22Rv1 (cell line): ENCODE results near the gene PLPP1.
"Not testable (repeated sequence)": the region's sequence is repeated elsewhere in the genome, so short reads cannot be mapped to it uniquely, and the experiment has no call there.

Experiments
- H3K27ac ChIP-seq: fragments of 450-650 bp; 2 replicates; pipeline ENCODE4 v1.5.1; 2017
- ZFX ChIP-seq: fragments of 450-650 bp; IDR thresholded peaks from 2 replicates; pipeline ENCODE4 v1.6.1; 2017; ENCODE audit warnings: antibody characterized with exemption, borderline replicate concordance
- TF ChIP-seq, protein P1 (sequence below): fragments of 450-650 bp; IDR thresholded peaks from 2 replicates; pipeline ENCODE4 v1.5.1; 2017; ENCODE audit warnings: mild to moderate bottlenecking

Gene PLPP1

DNA sequence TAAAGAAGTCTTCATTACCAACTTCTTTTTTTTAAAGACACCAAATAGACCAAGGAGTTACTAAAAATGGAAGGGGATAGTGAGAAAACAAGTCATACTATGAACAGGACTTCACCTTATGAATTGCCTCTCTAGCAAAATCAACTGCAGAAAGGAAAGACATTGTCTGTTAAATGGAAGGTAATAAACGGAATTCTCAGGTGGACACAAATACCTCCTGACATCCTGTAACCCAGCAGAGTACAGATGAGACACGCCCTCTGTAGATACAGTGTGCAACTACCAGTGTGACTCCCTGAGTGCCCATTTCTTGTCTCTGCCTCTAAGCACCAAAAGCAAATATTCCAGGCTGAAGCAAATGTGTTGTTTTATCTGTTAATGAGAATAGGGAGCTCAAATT lies 12.2 kb upstream of the PLPP1 start:
- TF ChIP-seq ZFX = no peak
- TF ChIP-seq, protein P1, sequence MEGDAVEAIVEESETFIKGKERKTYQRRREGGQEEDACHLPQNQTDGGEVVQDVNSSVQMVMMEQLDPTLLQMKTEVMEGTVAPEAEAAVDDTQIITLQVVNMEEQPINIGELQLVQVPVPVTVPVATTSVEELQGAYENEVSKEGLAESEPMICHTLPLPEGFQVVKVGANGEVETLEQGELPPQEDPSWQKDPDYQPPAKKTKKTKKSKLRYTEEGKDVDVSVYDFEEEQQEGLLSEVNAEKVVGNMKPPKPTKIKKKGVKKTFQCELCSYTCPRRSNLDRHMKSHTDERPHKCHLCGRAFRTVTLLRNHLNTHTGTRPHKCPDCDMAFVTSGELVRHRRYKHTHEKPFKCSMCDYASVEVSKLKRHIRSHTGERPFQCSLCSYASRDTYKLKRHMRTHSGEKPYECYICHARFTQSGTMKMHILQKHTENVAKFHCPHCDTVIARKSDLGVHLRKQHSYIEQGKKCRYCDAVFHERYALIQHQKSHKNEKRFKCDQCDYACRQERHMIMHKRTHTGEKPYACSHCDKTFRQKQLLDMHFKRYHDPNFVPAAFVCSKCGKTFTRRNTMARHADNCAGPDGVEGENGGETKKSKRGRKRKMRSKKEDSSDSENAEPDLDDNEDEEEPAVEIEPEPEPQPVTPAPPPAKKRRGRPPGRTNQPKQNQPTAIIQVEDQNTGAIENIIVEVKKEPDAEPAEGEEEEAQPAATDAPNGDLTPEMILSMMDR = 0 out of 2 replicates have a peak, but pooled peaks have one; percentile 24

DNA sequence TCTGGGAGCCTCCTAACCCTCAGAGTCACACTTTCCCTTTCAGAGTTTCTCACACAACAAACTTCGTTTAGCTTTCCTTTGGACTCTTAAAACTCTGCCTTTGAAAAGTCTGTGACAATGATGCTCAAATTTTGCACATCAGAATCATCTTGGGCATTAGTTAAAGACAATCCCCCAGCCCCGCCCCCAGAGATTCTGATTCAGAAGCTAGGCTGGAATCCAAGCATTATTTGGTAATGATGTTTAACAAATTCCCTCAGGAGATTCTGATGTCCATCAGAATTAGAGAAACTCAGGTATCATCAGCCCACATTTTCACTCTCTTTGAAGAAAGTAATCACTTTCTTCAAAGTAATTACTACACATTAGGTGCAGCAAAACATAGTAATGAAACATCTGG lies 9.6 kb upstream of the PLPP1 start:
- TF ChIP-seq, protein P1 = no peak
- no peak for TF ChIP-seq ZFX
- H3K27ac ChIP-seq = no peak overlapping the region

More for the DNA sequence above, 12.2 kb upstream of the PLPP1 start:
- H3K27ac ChIP-seq = no peak overlapping the region

DNA sequence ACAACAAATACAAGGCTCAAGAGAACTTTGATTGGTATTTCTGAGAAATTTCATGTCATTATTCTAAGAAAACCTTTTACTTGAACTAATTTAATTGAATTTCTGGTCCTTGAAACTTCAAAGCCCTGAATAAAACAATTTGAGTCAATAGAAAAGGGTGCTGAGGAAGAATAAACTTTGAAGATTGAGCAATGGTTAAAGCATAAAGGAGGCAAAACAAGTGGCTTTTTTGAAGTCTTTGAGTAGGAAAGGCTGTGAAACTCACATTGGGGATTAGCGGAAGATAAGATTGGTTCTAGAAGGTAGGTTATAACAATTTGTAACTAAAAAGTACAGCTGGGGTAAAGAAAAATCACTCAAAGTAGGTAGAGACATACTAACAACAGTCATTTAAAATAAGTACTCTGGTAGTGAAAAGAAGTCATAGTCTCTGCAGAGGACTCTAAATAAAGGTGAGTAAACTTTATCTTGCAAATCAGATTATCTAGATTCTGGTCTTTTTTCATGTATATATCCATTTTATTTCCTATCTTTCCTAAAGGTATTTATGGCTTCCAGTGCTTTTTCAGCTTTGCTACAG lies 6.4 kb upstream of the PLPP1 start:
- no peak overlapping the region for H3K27ac ChIP-seq

DNA sequence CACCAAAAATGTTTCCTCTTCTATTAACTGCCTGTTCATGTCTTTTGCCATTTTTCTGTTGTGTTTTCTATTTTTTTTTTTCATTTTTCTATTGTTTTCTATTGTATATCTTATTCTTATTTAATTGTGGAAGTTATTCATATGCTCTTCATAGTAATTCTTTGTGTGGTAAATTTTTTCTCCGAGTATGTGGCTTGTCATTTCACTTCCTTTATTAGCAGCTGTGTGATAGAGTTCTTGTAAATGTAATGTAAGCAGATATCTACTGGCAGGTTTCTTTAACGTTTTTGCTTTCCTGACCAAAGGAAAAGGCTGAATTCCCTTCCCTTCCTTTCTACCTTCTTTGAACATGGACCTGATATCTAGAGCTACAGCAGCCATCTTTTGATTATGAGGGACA lies 5.8 kb upstream of the PLPP1 start:
- no peak overlapping the region for H3K27ac ChIP-seq
- TF ChIP-seq, protein P1 = no peak
- TF ChIP-seq ZFX = no peak

More for the DNA sequence above, 6.4 kb upstream of the PLPP1 start:
- TF ChIP-seq ZFX = no peak
- TF ChIP-seq, protein P1 = no peak

DNA sequence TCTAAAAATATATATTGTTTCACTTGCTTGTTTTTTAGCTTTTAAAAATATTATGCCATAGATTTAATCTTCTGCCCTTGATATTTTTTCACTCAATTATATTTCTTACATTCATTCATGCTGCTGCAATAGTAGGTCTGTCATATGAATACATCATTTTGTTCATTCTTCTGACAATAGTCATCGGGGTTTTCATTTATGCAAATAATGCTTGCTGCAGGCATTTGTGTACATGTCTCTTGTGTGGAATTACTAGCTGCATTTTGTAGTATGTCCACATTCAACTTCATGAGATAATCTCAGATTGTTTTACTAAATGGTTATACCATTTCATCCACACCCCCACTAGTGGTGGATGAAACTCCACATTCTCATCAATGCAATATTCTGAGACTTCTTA lies 5.3 kb upstream of the PLPP1 start:
- no peak overlapping the region for H3K27ac ChIP-seq
- TF ChIP-seq, protein P1 = no peak

DNA sequence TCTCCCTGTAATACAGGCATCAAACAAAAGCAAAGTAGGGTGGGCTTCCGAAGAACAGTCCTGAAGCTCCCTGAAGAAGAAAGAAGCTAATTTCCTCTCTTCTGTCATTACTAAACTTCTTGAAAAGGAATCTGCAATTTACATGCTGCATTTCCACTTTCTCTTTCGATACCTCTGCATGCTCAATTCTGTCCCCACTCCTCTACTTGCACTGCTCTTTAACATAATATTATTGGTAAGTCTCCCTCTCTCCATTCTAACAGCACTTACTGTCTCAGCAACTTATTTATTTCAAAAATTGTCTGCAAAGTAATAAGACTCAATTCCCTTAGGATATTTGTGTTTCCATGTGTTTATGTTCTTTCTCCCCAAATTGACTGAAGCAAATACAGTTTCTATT lies 3.9 kb upstream of the PLPP1 start:
- TF ChIP-seq ZFX = no peak
- TF ChIP-seq, protein P1 = no peak
- H3K27ac ChIP-seq = no peak overlapping the region

DNA sequence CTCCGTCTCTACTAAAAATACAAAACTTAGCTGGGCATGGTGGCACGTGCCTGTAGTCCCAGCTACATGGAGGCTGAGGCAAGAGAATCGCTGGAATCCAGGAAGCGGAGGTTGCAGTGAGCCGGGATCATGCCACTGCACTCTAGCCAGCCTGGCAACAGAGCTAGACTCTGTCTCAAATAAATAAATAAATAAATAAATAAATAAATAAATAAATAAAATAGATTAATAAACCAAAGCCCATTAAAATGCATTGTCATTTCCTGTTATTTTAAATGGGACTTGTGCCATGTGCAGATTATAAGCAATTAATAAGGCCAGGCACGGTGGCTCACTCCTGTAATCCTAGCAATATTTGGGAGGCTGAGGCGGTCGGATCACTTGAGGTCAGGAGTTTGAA lies 2.6 kb upstream of the PLPP1 start:
- H3K27ac ChIP-seq = not testable (repeated sequence)
